Stimulated activated CD4-positive, alpha-beta T cell treated with anti-CD3 and anti-CD28 coated beads, Interleukin-15, amount 100 ng/mL, for 1 hour (primary cell): ENCODE results near the gene CREBRF.
"Not testable (repeated sequence)": the region's sequence is repeated elsewhere in the genome, so short reads cannot be mapped to it uniquely, and the experiment has no call there.

ENCODE experiments used
- DNase-seq, 2 donors: peaks; one replicate each; pipeline ENCODE4 v3.0.0-alpha.2; 2020; ENCODE audit warnings: low read depth in 1 of 2, low spot score in 1 of 2

Gene CREBRF

GRCh38 chr5:173055983-173056782 is at the start of gene CREBRF:
Gene CREBRF, plus strand, starts transcription at chr5:173056352. Its CDS starts 24,424 bp downstream, at chr5:173080776.
- DNase-seq, result peak; percentile 96 to 97

- DNase-seq, result peak in 1 of 2 donors; percentile 6
Observed at GRCh38 chr5:173010021-173010420, 46.1 kb upstream of the CREBRF start.

- DNase-seq, result no peak
Observed at GRCh38 chr5:173010547-173011464, 45.3 kb upstream of the CREBRF start.

GRCh38 chr5:173011566-173011965 is 44.6 kb upstream of the CREBRF start:
- DNase-seq, result no peak

- DNase-seq, result no peak
Observed at GRCh38 chr5:173012882-173013281, 43.3 kb upstream of the CREBRF start.

GRCh38 chr5:173014671-173015070 is 41.5 kb upstream of the CREBRF start:
- no peak for DNase-seq

- no peak for DNase-seq
Observed at GRCh38 chr5:173015192-173015591, 41.0 kb upstream of the CREBRF start.

- DNase-seq, result no peak
Observed at GRCh38 chr5:173015598-173016455, 40.3 kb upstream of the CREBRF start.

- no peak for DNase-seq
Observed at GRCh38 chr5:173016598-173017046, 39.5 kb upstream of the CREBRF start.

GRCh38 chr5:173017087-173017486 is 39.1 kb upstream of the CREBRF start:
- not testable (repeated sequence) for DNase-seq

- no peak for DNase-seq
Observed at GRCh38 chr5:173018358-173018757, 37.8 kb upstream of the CREBRF start.

- no peak for DNase-seq
Observed at GRCh38 chr5:173020154-173020581, 36.0 kb upstream of the CREBRF start.

- no peak for DNase-seq
Observed at GRCh38 chr5:173020643-173021042, 35.5 kb upstream of the CREBRF start.

- DNase-seq, result no peak
Observed at GRCh38 chr5:173025651-173026050, 30.5 kb upstream of the CREBRF start.

- DNase-seq, result no peak
Observed at GRCh38 chr5:173027905-173028304, 28.2 kb upstream of the CREBRF start.

- no peak for DNase-seq
Observed at GRCh38 chr5:173028811-173029327, 27.3 kb upstream of the CREBRF start.

GRCh38 chr5:173029499-173029921 is 26.6 kb upstream of the CREBRF start:
- no peak for DNase-seq

GRCh38 chr5:173032096-173032495 is 24.1 kb upstream of the CREBRF start:
- DNase-seq, result not testable (repeated sequence)

- DNase-seq, result no peak
Observed at GRCh38 chr5:173032730-173033129, 23.4 kb upstream of the CREBRF start.

- DNase-seq, result no peak
Observed at GRCh38 chr5:173033923-173034322, 22.2 kb upstream of the CREBRF start.
